ENCODE data around the gene SH3D21.
A peak's percentile ranks its signal among the peaks of the same experiment; 100 is the strongest.

SH3D21 gene

DNA sequence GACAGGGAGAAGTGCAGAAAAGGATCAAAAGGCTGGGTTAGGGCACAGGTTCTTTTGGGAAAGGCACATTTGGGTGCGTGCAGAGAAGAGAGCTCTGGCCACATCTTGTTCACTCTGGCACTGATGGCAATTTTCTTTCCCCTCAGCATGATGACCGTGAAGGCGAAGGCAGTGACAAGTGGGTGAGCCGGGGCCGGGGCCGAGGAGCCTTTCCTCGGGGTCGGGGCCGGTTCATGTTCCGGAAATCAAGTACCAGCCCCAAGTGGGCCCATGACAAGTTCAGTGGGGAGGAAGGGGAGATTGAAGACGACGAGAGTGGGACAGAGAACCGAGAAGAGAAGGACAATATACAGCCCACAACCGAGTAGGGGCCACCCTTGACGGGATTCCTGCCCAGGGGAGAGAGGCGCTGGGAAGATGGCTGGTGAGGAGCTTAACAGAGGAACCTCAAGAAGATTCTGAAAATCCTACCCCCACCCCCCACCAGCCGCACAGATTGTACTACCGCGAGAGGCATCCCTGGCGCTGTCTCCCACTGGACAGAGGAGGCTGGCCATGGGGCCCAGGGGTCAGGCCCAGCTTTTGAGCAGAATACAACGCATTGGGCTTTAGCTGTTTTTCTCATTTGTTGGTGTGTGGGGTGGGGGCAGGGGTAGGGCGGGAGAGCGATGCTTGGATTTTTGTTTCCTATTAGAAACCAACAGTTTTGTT lies 2.4 kb upstream of the SH3D21 start:
- no peak for DNase-seq

DNA sequence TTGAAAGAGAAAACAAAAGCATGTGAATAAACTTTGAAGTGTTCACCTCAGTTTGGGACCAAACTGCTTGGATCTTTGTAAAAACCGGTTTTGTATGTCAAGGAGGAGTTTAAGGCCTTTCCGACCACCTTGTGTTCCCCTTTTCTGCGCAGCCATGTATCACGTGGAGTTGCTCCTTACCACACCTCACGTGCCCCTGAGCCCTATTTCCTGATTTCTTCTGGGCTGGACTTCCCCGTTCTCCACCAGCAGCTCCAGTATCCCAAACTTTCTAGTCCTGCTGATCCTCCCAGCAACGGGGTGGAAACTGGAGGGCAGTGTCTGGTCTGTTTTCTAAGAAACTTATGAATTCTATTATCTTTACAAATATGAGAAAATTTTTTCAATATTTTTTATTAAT lies 1.6 kb upstream of the SH3D21 start:
- DNase-seq, result no peak

DNA sequence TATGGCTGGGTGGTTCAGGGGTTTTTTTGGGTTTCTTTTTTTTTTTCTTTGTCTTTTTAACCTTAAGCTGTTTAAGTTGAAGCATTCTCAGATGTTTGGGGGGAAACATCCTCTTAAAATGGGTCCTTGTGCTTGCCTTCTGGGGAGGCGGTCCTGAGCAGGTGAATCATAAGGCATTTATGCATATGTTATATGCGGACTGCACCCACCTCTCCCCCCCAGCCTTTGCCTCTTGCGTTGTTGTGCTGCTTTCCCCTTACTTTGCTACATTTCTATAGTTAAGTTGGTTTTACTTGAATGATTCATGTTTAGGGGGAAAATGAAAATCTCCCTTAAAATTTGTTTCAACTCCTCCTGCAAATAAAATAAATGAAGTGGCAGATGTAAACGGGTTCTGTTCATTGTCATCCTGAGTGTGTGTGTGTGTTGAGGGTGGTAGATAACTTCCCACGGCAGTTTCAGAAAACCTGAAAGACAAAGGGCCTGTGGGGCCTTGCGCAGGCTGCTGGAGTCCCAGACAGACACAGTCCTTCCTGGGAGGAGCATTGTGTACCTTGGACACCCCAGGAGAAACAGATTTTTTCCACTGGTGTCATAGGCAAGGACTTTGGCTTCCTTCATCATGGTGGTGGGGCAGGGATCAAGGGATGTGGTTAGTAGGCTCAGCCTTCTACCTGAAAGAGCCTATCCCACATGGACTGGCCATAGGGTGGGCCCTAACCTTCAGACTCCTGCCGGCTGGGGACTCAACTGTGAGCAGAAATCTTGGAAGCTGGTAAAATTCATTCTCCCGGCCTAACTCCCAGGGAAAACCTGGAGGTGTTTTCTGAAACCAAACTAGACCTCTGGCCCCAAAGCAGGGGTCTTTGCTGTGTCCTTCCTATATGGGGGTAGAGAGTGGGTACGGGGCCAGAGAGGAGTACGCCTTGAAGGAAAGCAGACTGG lies 926 bp upstream of the SH3D21 start:
- DNase-seq, result no peak

DNA sequence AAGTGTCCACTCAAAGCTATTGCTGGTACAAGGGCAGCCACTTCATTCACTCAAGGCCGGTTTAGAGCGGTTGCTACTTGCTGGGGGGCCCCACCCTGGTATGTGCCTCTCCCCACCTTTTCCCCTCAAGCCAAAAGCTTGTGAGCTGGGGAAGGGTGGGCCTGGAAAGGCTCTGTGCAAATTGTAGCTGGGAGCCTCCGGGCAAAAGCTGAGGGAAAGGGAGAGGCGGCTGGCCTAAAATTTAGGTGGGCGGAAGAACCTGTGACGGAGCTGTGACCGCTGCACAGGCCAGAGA lies 306 bp upstream of the SH3D21 start:
- DNase-seq, result no peak

DNA sequence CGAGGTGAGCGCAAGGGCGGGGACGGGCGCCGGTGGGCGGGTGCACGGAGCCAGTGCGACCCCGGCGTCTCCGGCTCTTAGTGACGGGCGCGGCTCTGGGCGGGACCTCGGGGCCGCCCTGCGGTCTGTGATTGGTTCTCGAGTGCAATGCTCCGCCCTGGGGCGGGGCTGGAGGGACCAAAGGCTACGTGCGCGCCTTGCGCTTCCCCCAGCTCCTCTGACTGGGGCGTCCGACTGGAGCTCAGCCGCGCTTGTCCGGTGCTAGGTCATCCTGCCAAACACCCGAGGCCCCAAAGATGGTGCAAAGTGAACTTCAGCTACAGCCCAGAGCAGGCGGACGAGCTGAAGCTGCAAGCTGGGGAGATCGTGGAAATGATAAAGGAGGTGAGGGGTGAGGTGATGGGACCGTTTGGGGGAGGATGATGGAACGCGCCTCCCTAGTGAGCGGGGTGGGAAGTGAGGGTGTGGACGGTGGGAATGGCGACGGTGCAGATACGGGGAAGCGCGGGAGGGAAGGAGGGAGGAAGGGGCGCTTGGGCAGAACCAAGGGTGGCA lies 811 bp downstream of the SH3D21 start:
- DNase-seq, result peak; percentile 81

DNA sequence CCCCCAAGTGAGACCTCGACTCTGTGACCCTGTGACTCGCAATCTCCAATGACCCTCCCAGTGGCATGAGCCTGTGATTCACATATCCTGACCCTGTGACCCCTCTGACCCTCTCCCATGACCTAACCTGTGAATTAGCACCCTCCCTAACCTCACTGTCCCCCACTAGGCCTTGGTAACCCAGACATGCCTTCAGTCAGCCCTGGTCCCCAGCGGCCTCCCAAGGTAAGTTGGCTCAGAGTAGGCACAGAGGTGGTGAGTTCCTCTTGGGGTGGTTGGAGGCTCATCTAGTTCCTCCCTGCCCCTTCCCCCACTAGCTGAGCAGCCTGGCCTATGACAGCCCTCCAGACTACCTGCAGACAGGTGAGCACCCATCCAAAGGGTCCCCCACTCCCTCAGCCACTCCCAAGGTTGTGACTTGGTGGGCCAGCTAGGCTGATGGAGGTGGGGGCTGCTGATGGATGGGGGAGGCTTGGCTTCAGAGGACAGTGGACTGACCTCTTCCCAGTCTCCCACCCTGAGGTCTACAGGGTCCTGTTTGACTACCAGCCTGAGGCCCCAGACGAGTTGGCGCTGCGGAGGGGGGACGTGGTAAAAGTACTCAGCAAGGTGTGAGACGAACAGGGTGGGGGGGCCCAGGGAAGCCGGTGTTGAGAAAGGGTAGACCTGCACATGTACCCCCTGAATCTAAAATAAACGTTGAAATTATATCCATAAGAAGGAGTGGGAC lies 1.6 kb downstream of the SH3D21 start:
- DNase-seq, result no peak

DNA sequence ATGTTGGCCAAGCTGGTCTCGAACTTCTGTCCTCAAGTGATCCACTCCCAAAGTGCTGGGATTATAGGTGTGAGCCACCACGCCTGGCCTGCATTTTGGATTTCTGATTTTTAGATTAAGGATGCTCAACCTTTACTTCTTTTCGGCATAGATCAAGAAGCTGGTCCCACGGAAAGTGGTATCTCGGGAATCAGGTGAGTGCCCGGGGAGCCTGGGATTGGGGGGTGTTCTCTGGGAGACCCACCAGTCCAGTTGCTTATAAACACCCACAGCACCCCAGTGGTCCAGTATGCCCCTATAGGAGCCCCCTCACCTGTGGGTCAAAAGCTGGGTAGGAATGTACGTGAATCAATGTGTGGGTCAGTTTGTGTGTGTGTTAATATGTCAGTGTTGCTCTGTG lies 3.2 kb downstream of the SH3D21 start:
- no peak for DNase-seq

DNA sequence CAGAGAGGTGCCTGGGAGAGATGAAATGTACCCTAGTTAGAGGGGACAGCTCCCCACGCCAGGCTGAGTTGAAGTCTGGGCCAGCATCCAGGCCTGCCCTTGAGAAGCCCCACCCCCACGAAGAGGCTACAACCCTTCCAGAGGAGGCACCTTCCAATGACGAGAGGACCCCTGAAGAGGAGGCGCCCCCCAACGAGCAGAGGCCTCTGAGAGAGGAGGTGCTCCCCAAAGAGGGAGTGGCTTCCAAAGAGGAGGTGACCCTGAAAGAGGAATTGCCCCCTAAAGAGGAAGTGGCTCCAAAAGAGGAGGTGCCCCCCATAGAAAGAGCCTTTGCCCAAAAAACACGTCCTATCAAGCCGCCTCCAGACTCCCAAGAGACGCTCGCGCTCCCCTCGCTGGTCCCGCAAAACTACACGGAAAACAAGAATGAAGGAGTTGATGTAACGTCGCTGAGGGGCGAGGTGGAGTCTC lies 14.2 kb downstream of the SH3D21 start:
- no peak for DNase-seq

DNA sequence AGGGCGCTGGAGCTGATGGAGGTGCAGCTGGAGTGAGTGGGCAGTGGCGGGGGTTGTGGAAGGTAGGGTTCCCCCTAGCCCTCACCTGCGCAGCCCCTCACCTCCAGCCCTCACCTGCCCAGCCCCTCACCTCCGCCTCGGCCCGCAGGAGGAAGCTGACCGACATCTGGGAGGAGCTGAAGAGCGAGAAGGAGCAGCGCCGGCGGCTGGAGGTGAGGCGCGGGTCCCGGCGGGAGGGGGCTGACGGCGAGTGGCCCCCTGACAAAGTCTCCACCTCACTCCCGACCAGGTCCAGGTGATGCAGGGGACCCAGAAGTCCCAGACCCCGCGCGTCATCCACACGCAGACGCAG lies 14.6 kb downstream of the SH3D21 start:
- no peak for DNase-seq

DNA sequence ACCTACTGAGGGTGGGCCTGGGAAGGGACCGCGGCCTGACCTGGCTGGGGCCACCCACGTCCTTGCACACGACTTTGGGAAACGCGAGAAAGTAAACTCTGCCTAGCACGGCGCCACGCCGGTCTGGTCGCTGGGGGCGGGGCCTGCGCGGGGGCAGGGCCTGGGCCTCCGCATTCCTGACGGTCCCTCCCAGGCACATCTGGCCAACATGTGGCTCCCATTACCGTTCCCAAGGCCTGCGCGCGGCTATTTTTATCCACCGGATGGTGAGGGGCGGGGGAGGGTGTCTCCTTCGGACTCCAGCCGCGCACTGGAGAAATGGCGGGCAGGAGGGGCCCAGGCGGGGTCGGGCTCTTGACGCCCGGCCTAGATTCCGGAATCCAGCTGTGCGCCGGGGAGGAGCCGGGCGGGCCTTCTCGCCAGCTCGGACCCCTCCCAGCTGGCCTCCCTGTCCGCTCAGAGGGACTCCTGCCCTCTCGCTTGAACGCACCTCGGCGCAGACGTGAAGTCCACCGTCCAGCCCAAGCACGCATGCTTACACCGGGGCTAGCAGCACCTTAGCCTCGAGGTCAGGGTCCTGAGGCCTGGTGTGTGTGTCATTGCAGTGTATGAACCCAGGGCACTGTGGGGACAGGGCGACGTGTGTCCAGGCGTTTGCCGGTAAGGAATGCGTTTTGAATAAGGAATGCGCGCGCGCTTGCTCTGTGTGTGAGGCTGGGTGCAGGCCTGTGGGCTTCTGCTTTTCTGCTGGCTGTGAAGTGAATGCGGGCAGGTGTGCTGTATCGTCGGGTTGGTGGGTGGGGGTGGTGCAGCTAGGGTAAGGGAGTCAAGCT lies 15.2 kb downstream of the SH3D21 start:
- no peak for DNase-seq

DNA sequence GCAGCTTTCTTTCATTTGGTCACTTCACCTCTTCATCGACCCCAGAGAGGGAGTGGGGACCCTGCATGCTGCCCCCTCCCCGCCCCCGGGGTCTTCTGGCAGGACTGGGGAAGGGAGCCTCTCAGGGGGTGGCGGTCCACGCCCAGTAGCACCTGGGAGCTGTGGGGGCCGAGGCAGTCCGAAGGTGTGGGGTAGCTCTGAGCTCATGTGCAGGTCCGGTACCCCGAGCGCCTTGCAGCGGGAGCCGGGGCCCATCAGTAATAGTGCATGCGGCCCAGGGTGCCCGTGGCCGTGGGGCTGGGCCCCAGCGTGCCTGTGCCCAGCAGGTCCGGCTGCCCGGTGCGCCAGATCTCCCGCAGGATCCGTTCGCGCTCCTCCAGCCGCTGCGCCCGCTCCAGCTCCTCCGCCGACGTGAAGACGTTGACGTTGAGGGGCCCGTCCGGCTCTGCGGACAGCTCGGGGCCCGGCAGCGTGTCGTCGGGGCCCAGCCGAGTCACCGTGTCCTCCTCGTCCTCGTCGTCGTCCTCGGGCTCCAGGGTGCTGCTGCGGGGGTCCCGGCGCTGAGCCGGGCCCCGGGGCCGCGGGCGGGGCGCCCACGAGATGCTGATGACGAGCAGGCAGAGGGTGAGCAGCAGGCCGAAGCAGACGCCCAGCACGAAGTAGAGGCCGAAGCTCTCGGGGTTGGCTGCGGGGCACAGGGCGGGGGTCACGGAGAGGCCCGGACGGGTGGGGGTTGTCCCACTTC lies 16.0 kb downstream of the SH3D21 start:
- no peak for DNase-seq

DNA sequence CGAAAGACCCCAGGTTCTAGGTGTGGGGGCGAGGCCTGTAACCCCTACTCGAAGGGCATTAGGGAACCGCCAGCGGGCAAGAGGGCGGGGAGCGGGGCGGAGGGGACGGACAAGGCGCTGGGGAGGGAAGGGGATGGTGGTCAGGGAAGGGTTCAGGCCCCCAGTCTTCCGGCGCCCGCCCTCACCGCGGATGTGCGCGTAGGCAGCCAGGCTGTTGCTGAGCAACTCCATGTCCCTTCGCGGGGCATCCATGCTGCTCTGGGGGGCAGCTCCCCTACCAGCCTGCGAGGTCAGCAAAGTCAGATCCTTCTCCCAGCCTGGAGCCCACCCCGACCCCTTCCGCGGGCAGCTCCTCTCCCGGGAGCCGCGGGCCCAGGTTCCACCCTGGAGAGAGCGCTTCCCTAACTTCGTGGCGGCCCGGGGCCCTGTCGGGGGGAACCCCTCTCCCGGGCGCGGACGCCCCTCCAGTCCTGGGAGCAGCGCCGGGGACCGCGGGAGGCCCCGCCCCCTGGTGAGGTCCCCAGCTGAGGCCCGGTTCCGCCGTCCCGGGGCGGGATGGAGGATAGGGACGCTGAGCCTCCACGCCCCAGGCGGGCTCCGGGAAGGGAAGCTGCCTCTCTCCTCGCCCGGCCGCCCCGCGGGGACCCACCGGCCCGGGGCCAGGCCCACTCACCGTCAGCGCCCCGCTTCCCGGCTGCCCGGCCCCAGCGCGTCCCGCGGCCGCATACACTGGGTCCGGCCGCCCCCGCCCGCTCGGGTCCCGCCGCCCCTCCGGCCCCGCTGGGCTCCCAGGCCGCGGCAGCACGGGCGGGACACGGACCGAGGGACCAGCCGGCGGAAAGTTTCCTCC lies 16.8 kb downstream of the SH3D21 start:
- no peak for DNase-seq

DNA sequence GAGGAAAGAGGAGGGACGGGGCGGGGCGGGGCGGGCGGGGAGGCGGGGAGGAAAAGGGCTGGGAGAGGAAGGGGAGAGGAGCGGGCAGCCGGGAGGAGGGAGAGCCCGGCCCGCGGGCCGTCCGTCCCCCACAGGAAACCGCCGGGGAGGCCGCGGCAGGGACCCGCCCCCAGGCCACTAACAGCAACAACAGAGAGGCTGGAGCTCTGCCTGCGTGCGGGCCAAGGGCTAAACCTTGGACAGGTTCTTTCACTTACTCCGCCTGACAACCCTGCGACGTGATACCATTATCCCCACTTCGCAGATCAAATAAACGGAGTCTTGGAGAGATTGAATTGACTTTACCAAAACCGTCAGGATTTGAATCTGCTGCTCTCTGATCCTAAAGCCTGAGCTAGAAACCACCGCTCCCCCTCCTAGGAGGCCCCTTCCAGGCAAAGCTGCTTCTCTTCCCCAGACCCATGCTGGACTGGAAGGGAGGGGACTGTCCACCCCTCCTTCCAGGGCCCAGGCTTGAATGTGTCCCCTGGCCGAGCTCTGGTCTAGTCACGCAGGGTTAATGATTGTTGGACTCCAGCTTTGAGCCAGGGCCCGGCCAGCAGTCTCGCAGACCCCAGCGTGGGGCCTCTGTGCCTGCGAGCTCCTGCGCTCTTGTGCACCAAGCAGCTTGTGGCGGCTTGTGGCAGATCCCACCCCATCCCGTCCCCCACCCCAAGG lies 17.6 kb downstream of the SH3D21 start, which contains the start of gene EVA1B:
EVA1B (minus strand) TSS at position 10 of the 717 bp plus-strand sequence. CDS start 608 bp downstream, outside the sequence.
- peak; percentile 0 for DNase-seq

DNA sequence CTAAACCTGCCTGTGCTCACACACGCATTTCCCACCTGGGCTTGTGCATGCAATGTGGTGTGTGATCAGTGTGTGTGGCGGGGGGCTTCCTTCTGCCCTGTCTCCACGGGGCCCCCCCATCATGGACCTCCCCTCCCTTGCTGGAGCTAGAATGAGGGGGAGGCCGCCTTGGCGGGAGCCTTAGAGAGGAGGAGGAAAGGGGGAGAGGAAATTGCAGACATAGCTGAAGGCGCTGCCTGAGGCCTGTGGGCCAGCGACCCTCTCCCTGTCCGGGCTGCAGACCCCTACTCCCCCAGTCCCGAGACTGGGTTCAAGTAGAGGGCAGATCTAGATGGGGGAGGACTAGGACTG lies 18.2 kb downstream of the SH3D21 start:
- DNase-seq, result no peak

DNA sequence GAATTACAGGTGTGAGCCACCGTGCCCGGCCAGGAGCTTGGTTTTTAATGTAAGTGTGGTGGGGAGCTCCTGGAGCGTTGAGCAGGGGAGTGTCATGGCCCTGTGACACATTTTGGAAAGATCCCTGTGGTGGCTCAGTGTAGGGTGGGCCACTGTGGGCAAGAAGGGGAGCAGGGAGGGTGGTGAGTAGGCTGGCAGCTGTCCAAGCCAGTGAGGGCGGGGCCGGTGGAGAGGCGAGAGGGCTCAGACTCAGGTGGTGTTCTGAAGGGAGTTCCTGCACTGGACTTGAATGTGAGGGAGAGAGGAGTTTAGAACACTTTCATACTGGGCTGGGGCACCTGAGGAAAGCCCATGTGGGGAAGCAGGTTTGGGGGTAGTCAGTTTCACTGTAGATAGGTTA lies 20.3 kb downstream of the SH3D21 start:
- DNase-seq, result no peak

DNA sequence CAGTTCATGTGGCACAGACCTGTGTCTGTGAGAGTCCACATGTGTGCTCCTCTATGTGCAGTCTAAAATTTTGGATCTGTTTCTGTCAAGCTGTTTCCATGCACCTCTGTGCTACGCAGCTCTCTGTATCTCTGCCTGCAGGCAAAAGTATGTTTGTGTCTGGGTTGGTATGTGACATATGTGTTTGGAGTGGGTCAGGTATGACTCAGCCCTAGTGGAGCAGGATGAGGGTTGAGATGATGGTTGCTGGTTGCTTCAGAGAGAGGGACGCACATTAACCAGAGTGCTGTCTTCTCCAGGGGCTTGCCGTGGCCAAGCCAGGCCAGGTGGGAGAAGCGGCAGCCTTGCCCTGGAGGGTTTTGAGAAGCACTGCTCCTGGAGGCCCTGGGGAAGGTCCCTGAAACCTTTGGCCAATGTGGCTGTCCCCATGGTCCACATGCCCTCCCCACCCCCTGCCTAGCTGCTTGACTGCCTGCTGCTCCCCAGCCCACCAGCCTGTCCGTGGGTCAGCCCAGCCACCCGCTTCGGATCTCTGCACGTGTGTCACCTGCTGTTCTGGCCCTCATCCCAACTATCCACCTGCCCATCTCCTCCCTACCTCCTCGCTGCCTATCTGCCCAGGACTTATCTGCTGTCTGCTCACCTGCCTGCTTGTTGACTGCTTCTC lies 21.4 kb downstream of the SH3D21 start:
- no peak for DNase-seq

DNA sequence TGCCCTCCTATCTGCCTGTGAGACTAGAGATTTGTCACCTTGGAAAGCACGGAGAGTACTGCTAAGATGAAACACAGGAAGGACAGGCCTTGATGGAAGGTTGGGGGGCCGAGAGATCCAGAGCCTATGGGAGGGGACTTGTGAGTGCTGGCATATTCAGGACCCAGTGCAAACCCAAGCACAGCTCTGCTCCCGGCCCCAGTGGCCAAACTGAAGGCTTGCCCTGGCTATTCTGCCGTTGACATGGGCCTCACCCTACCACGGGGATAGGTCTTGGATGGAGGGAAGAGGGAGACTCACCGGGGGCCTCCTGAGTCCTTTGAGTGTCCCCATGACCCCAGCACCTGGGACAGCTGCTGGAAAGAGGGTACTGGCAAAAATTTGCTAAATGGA lies 21.9 kb downstream of the SH3D21 start:
- no peak for DNase-seq

DNA sequence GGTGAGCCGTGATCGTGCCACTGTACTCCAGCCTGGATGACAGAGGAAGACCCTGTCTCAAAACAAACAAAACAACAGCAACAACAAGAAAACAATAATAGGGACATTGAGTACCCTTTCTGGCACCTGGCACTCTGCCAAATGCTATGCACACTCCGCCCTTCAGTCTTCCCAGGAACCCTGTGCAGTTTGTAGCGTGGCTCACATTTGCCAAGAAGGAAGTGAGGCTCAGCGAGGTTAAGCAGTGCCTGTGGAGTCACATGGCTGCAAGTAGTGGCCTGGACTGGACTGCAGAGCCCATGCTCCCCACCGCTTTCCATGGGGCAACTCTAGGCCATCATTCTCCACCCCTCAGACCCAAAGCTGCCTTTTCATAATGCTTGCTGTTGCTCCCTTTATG lies 22.5 kb downstream of the SH3D21 start:
- no peak for DNase-seq

DNA sequence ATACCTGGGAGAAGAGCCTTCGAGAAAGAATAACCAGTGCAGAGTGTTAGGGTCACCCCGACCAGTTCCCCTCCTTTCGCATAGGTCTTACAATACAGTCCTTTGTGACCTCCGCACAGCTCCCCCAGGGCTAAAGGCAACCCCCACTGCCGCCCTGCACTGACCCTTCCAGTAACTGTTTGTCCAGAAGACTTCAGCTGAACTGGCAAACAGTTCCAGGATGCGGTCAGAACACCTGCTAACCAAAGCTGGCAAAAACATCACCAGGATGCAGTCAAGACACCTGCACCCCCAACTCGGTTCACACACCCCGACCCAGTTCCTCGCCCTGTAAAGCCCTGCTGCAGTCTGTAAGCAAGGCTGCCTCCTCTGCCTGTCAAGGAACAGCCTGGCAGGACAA lies 23.6 kb downstream of the SH3D21 start:
- DNase-seq, result no peak

DNA sequence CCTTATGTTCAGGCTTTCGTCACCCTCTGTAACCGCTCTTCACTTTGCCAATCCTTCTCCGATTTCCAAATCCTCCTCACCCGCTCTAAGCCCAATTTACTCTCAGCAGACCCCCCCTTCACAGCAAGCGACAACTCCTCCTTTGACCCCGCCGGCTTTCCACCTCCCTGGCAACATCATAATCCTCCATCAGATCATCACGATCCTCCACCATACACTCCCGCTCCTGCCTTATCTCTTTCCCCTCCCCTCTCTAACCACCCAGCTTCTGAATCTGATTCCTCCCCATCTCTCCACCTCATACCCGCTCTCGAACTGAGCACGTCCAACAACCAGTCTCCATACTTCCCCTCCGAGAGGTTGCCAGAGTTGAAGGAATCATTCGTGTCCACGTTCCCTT lies 24.8 kb downstream of the SH3D21 start:
- no peak for DNase-seq

Measured in NCI-H1694 treated with DMSO at 0.1 percent for 48 hours (cell line).